Endothelial cell of umbilical vein (primary cell): ENCODE results near the gene PTPRCAP.

Experiments
- CTCF ChIP-seq, 2 donors: IDR thresholded peaks; 1 replicate in 1 of 2; 2 replicates in 1 of 2; pipeline ENCODE4 v1.5.1; 2011; ENCODE audit warnings: low read length in 2 of 2, mild to moderate bottlenecking in 2 of 2, moderate library complexity in 2 of 2, control low read depth in 1 of 2, inconsistent platforms in 1 of 2, low read depth in 1 of 2; ENCODE audit not compliant: insufficient read depth in 1 of 2; ENCODE audit errors: extremely low read depth in 1 of 2
- EZH2 ChIP-seq: IDR thresholded peaks from 2 replicates; pipeline ENCODE4 v1.6.1; 2012; ENCODE audit warnings: borderline replicate concordance, low read depth, mild to moderate bottlenecking, moderate library complexity, low read length, inconsistent platforms; ENCODE audit not compliant: severe bottlenecking
- FOS ChIP-seq: IDR thresholded peaks from 2 replicates; pipeline ENCODE4 v1.6.1; 2011; ENCODE audit warnings: mild to moderate bottlenecking, low read length, moderate library complexity, borderline replicate concordance; ENCODE audit not compliant: insufficient read depth
- GATA2 ChIP-seq: IDR thresholded peaks from 2 replicates; pipeline ENCODE4 v1.7.0; 2011; ENCODE audit warnings: low read depth, mild to moderate bottlenecking, moderate library complexity, mixed read lengths, low read length; ENCODE audit not compliant: insufficient read length, insufficient read depth
- MAX ChIP-seq: IDR thresholded peaks from 2 replicates; pipeline ENCODE4 v1.6.1; 2011; ENCODE audit not compliant: insufficient read depth, insufficient read length
- MYC ChIP-seq: IDR thresholded peaks from one replicate; pipeline ENCODE4 v1.6.1; 2011; ENCODE audit warnings: mild to moderate bottlenecking, low read depth, low read length
- POLR2A ChIP-seq: IDR thresholded peaks from 2 replicates; pipeline ENCODE4 v1.6.1; 2012; ENCODE audit warnings: low read depth, mild to moderate bottlenecking, control low read depth, low read length
- POLR2AphosphoS5 ChIP-seq: IDR thresholded peaks from 2 replicates; pipeline ENCODE4 v1.6.1; 2012; ENCODE audit warnings: low read depth, mild to moderate bottlenecking, control low read depth, low read length, moderate library complexity; ENCODE audit not compliant: insufficient read depth

GRCh38 chr11:67451658-67451976 is 14.1 kb upstream of the PTPRCAP start:
- TF ChIP-seq CTCF (IDR thresholded peaks at IDR 0.05; ENCODE audit: extremely low read depth in 1 of 2, insufficient read depth in 1 of 2, low read depth in 1 of 2, low read length in 2 of 2): no peak
- TF ChIP-seq POLR2AphosphoS5: no peak
- TF ChIP-seq EZH2: no peak
- no peak for TF ChIP-seq GATA2
- no peak for TF ChIP-seq POLR2A
- TF ChIP-seq MAX: no peak
- no peak for TF ChIP-seq FOS
- TF ChIP-seq MYC: no peak
